Measurements from ENCODE around the gene IGFN1.

- TF ChIP-seq, protein P1, sequence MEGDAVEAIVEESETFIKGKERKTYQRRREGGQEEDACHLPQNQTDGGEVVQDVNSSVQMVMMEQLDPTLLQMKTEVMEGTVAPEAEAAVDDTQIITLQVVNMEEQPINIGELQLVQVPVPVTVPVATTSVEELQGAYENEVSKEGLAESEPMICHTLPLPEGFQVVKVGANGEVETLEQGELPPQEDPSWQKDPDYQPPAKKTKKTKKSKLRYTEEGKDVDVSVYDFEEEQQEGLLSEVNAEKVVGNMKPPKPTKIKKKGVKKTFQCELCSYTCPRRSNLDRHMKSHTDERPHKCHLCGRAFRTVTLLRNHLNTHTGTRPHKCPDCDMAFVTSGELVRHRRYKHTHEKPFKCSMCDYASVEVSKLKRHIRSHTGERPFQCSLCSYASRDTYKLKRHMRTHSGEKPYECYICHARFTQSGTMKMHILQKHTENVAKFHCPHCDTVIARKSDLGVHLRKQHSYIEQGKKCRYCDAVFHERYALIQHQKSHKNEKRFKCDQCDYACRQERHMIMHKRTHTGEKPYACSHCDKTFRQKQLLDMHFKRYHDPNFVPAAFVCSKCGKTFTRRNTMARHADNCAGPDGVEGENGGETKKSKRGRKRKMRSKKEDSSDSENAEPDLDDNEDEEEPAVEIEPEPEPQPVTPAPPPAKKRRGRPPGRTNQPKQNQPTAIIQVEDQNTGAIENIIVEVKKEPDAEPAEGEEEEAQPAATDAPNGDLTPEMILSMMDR (IDR thresholded peaks at IDR 0.05; ENCODE audit: extremely low read depth in 1 of 2, insufficient read depth in 1 of 2, low read depth in 1 of 2, low read length in 2 of 2) = no peak
- TF ChIP-seq POLR2A (IDR thresholded peaks at IDR 0.05; ENCODE audit: low read depth, low read length) (no peak), POLR2AphosphoS5 (IDR thresholded peaks at IDR 0.05; ENCODE audit: insufficient read depth, low read depth, low read length) (no peak)
Measured at GRCh38 chr1:201180901-201181300, 9.7 kb upstream of the IGFN1 start.

Measured in endothelial cell of umbilical vein (primary cell).